HCT116 (cell line): ENCODE measurements around the gene SEC14L1. TPM values are rescaled to one million over a fixed set of nuclear protein-coding genes. Genes with fewer than 3 reads are reported as not detected.

Experiments used
- ATAC-seq: fragments of 200-7000 bp; cut with Tn5 transposase; 2 replicates; pipeline ENCODE4 v1.9.1; 2020; ENCODE audit warnings: mild to moderate bottlenecking, moderate library complexity
- BruUV-seq: library from RNA; stranded (reverse); fragments of 400-500 nt; replicated peaks from 2 replicates; lab custom pipeline; 2021; lab: Mats Ljungman, UMichigan
- CTCF ChIA-PET: fragments of 300-600 bp; sonication (Branson Sonifier 250); formaldehyde crosslinking; loops from one replicate; lab custom pipeline; 2021; ENCODE audit warnings: antibody characterized with exemption; lab: Charles Lee
- POLR2A ChIA-PET: fragments of 300-600, 350-600 bp; sonication (Branson Sonifier 250); formaldehyde crosslinking; loops from one replicate; lab custom pipeline; 2021; ENCODE audit warnings: antibody characterized with exemption; lab: Charles Lee
- RAD21 ChIA-PET, 2 experiments: fragments of 300-600 bp; sonication (Branson Sonifier 250); formaldehyde crosslinking; loops; one replicate each; lab custom pipeline; 2023; ENCODE audit warnings: low total read pairs in 2 of 2; ENCODE audit not compliant: uncharacterized antibody in 2 of 2, unreplicated experiment in 2 of 2, low non-redundant PET in 1 of 2; lab: Charles Lee
- DNase-seq: peaks from one replicate; pipeline ENCODE4 v3.0.0-alpha.2; 2010; ENCODE audit warnings: low read depth, low spot score
- H2AFZ ChIP-seq: fragments of 200-600 bp; shearing (Covaris generic), sonication (generic); 2 replicates; pipeline ENCODE4 v1.6.1; 2017; ENCODE audit warnings: low read depth, mixed run types, mixed read lengths, antibody characterized with exemption, low read length; ENCODE audit not compliant: poor library complexity, severe bottlenecking
- H3K27ac ChIP-seq: 2 replicates; pipeline ENCODE4 v1.5.1; 2012; ENCODE audit warnings: low read depth, low read length
- H3K27me3 ChIP-seq: fragments of 200-600 bp; sonication (generic); 2 replicates; pipeline ENCODE4 v1.6.1; 2016; ENCODE audit warnings: mixed run types, low read length, mixed read lengths; ENCODE audit not compliant: insufficient read depth
- H3K36me3 ChIP-seq, 2 experiments: fragments of 200-500 bp in 1 of 2; fragments of 200-600 bp in 1 of 2; sonication (Bioruptor generic) in 1 of 2; sonication (generic) in 1 of 2; 2 replicates each; pipeline versions ENCODE4 v1.5.1 to v1.6.1; 2014 to 2016; ENCODE audit warnings: low read length in 2 of 2, inconsistent platforms in 1 of 2, mixed read lengths in 1 of 2, mixed run types in 1 of 2; ENCODE audit not compliant: insufficient read depth in 2 of 2, control insufficient read depth in 1 of 2
- H3K4me1 ChIP-seq, 2 experiments: fragments of 200-600 bp in 1 of 2; sonication (generic) in 1 of 2; 2 replicates each; pipeline versions ENCODE4 v1.5.1 to v1.6.1; 2012 to 2017; ENCODE audit warnings: low read length in 2 of 2, inconsistent platforms in 1 of 2, mild to moderate bottlenecking in 1 of 2, mixed read lengths in 1 of 2, mixed run types in 1 of 2, moderate library complexity in 1 of 2; ENCODE audit not compliant: insufficient read depth in 2 of 2, control insufficient read depth in 1 of 2
- H3K4me2 ChIP-seq: fragments of 200-600 bp; sonication (generic); 2 replicates; pipeline ENCODE4 v1.6.1; 2017; ENCODE audit warnings: mixed run types, low read length, mixed read lengths
- H3K4me3 ChIP-seq, 2 experiments: fragments of 200-600 bp in 1 of 2; sonication (generic) in 1 of 2; replicated peaks in 1 of 2; 2 replicates each; pipeline ENCODE4 v1.5.1; 2011 to 2016; ENCODE audit warnings: low read length in 2 of 2, control low read depth in 1 of 2, low read depth in 1 of 2, mild to moderate bottlenecking in 1 of 2, mixed read lengths in 1 of 2, mixed run types in 1 of 2
- H3K79me2 ChIP-seq: fragments of 200-600 bp; sonication (generic); 2 replicates; pipeline ENCODE4 v1.6.1; 2017; ENCODE audit warnings: mild to moderate bottlenecking, mixed run types, low read length, moderate library complexity, mixed read lengths; ENCODE audit not compliant: insufficient read depth
- H3K9ac ChIP-seq: fragments of 200-600 bp; sonication (generic); 2 replicates; pipeline ENCODE4 v1.6.1; 2016; ENCODE audit warnings: low read length, mixed read lengths
- H3K9me2 ChIP-seq: fragments of 200-600 bp; sonication (generic), shearing (Covaris generic); 2 replicates; pipeline ENCODE4 v1.6.1; 2017; ENCODE audit warnings: mixed run types, mild to moderate bottlenecking, moderate library complexity; ENCODE audit not compliant: insufficient read depth
- H3K9me3 ChIP-seq, 2 experiments: fragments of 200-500 bp in 1 of 2; fragments of 200-600 bp in 1 of 2; sonication (Bioruptor generic) in 1 of 2; sonication (generic) in 1 of 2; 2 replicates each; pipeline ENCODE4 v1.6.1; 2014 to 2017; ENCODE audit warnings: low read length in 2 of 2, mixed read lengths in 2 of 2, inconsistent platforms in 1 of 2, low read depth in 1 of 2, mild to moderate bottlenecking in 1 of 2, mixed run types in 1 of 2, moderate library complexity in 1 of 2; ENCODE audit not compliant: control insufficient read depth in 1 of 2, insufficient read depth in 1 of 2
- H4K20me1 ChIP-seq: fragments of 200-600 bp; sonication (generic), shearing (Covaris generic); 2 replicates; pipeline ENCODE4 v1.6.1; 2017; ENCODE audit warnings: mixed run types, mild to moderate bottlenecking, moderate library complexity; ENCODE audit not compliant: insufficient read depth
- CBX3 ChIP-seq: IDR thresholded peaks from 2 replicates; pipeline ENCODE4 v1.6.1; 2012; ENCODE audit warnings: low read depth
- CEBPB ChIP-seq: IDR thresholded peaks from 2 replicates; pipeline ENCODE4 v1.6.1; 2012; ENCODE audit warnings: low read depth
- EGR1 ChIP-seq: IDR thresholded peaks from 2 replicates; pipeline ENCODE4 v1.6.1; 2012; ENCODE audit warnings: low read depth
- ELF1 ChIP-seq: IDR thresholded peaks from 2 replicates; pipeline ENCODE4 v1.6.1; 2012; ENCODE audit warnings: low read depth, borderline replicate concordance
- EZH2 ChIP-seq: fragments of 200-600 bp; sonication (generic); IDR thresholded peaks from 2 replicates; pipeline ENCODE4 v1.6.1; 2017; ENCODE audit warnings: antibody characterized with exemption, mixed run types
- EZH2phosphoT487 ChIP-seq: fragments of 200-600 bp; IDR thresholded peaks from 2 replicates; pipeline ENCODE4 v1.6.1; 2018; ENCODE audit warnings: antibody characterized with exemption, borderline replicate concordance
- FOSL1 ChIP-seq: IDR thresholded peaks from 2 replicates; pipeline ENCODE4 v1.6.1; 2012; ENCODE audit warnings: low read depth
- POLR2A ChIP-seq: IDR thresholded peaks from 2 replicates; pipeline ENCODE4 v1.7.0; 2011; ENCODE audit warnings: borderline replicate concordance; ENCODE audit not compliant: insufficient read depth, insufficient read length; ENCODE audit errors: extremely low read depth
- RAD21 ChIP-seq: IDR thresholded peaks from 2 replicates; pipeline ENCODE4 v1.6.1; 2012; ENCODE audit warnings: low read depth, mild to moderate bottlenecking
- SRF ChIP-seq: IDR thresholded peaks from 2 replicates; pipeline ENCODE4 v1.6.1; 2012; ENCODE audit warnings: low read depth
- YY1 ChIP-seq: IDR thresholded peaks from 2 replicates; pipeline ENCODE4 v1.6.1; 2011; ENCODE audit warnings: low read length, low read depth, moderate library complexity, mild to moderate bottlenecking; ENCODE audit not compliant: insufficient replicate concordance; ENCODE audit errors: extremely low read depth
- ZFX ChIP-seq: fragments of 450-650 bp; IDR thresholded peaks from 2 replicates; pipeline ENCODE4 v1.6.1; 2017
- intact Hi-C: fragments of 100-400 bp; cut with micrococcal nuclease; formaldehyde crosslinking; loops from 2 replicates; pipeline ENCODE4 v1.10.0; 2022
- total RNA-seq: library from RNA; stranded (reverse); gene quantifications from one replicate; pipeline ENCODE4 v1.2.1, GENCODE V29; 2021; ENCODE audit not compliant: unreplicated experiment
- TF ChIP-seq, protein P1 (sequence below): IDR thresholded peaks from 2 replicates; pipeline ENCODE4 v1.6.1; 2012
- TF ChIP-seq, protein P2 (sequence below): IDR thresholded peaks from 2 replicates; pipeline ENCODE4 v1.6.1; 2012; ENCODE audit warnings: low read depth
- TF ChIP-seq, protein P3 (sequence below), 3 experiments: fragments of 200-600 bp in 1 of 3; sonication (generic) in 1 of 3; IDR thresholded peaks in 2 of 3; conservative IDR thresholded peaks in 1 of 3; 2 replicates each; pipeline ENCODE4 v1.5.1; 2012 to 2017; ENCODE audit warnings: low read depth in 2 of 3, low read length in 2 of 3, antibody characterized with exemption in 1 of 3, borderline replicate concordance in 1 of 3, control low read depth in 1 of 3, mild to moderate bottlenecking in 1 of 3, mixed read lengths in 1 of 3, mixed run types in 1 of 3, moderate library complexity in 1 of 3; ENCODE audit not compliant: insufficient read depth in 1 of 3
- TF ChIP-seq, protein P4 (sequence below): IDR thresholded peaks from 2 replicates; pipeline ENCODE4 v1.6.1; 2012

The SEC14L1 gene
- total RNA-seq, 1 experiment from 2014 or later: 59.7 TPM

- CTCF ChIA-PET: no interaction called here
These were observed 72.3 kb downstream of the SEC14L1 start for GRCh38 chr17:77212833-77213777.

More at GRCh38 chr17:77212833-77213777, 72.3 kb downstream of the SEC14L1 start:
- Histone ChIP-seq H3K36me3 (peaks cover 27 to 45% of the 10 kb centered on the region in 2 experiments; a peak in 3 of 4 replicates), H3K27ac (no peak overlapping the region), H2AFZ (no peak overlapping the region), H4K20me1 (no peaks in the 10 kb centered on the region), H3K4me1 (no peaks in the 10 kb centered on the region), H3K9ac (no peak overlapping the region), H3K27me3 (no peaks in the 10 kb centered on the region), H3K4me2 (no peak overlapping the region), H3K9me2 (no peaks in the 10 kb centered on the region), H3K79me2 (no peaks in the 10 kb centered on the region), H3K9me3 (no peaks in the 10 kb centered on the region), H3K4me3 (no peak overlapping the region)
- ATAC-seq (no peak), DNase-seq (no peak)
- intact Hi-C loops: no loop called here
- ChIA-PET POLR2A (no interaction called here), RAD21 (no interaction called here)
- TF ChIP-seq, protein P1, sequence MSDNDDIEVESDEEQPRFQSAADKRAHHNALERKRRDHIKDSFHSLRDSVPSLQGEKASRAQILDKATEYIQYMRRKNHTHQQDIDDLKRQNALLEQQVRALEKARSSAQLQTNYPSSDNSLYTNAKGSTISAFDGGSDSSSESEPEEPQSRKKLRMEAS: no peak
- TF ChIP-seq ELF1: no peak
- TF ChIP-seq, protein P2, sequence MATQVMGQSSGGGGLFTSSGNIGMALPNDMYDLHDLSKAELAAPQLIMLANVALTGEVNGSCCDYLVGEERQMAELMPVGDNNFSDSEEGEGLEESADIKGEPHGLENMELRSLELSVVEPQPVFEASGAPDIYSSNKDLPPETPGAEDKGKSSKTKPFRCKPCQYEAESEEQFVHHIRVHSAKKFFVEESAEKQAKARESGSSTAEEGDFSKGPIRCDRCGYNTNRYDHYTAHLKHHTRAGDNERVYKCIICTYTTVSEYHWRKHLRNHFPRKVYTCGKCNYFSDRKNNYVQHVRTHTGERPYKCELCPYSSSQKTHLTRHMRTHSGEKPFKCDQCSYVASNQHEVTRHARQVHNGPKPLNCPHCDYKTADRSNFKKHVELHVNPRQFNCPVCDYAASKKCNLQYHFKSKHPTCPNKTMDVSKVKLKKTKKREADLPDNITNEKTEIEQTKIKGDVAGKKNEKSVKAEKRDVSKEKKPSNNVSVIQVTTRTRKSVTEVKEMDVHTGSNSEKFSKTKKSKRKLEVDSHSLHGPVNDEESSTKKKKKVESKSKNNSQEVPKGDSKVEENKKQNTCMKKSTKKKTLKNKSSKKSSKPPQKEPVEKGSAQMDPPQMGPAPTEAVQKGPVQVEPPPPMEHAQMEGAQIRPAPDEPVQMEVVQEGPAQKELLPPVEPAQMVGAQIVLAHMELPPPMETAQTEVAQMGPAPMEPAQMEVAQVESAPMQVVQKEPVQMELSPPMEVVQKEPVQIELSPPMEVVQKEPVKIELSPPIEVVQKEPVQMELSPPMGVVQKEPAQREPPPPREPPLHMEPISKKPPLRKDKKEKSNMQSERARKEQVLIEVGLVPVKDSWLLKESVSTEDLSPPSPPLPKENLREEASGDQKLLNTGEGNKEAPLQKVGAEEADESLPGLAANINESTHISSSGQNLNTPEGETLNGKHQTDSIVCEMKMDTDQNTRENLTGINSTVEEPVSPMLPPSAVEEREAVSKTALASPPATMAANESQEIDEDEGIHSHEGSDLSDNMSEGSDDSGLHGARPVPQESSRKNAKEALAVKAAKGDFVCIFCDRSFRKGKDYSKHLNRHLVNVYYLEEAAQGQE: no peak
- TF ChIP-seq SRF: no peak
- TF ChIP-seq EZH2phosphoT487: no peak
- TF ChIP-seq POLR2A: no peak
- TF ChIP-seq CEBPB: no peak
- no peak for TF ChIP-seq ZFX
- no peak for TF ChIP-seq EGR1
- no peak for TF ChIP-seq CBX3
- TF ChIP-seq, protein P3, sequence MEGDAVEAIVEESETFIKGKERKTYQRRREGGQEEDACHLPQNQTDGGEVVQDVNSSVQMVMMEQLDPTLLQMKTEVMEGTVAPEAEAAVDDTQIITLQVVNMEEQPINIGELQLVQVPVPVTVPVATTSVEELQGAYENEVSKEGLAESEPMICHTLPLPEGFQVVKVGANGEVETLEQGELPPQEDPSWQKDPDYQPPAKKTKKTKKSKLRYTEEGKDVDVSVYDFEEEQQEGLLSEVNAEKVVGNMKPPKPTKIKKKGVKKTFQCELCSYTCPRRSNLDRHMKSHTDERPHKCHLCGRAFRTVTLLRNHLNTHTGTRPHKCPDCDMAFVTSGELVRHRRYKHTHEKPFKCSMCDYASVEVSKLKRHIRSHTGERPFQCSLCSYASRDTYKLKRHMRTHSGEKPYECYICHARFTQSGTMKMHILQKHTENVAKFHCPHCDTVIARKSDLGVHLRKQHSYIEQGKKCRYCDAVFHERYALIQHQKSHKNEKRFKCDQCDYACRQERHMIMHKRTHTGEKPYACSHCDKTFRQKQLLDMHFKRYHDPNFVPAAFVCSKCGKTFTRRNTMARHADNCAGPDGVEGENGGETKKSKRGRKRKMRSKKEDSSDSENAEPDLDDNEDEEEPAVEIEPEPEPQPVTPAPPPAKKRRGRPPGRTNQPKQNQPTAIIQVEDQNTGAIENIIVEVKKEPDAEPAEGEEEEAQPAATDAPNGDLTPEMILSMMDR (IDR thresholded peaks at IDR 0.05 in 2 of 3, conservative IDR thresholded peaks at IDR 0.05 in 1 of 3; ENCODE audit: borderline replicate concordance in 1 of 3, insufficient read depth in 1 of 3, low read depth in 2 of 3, low read length in 2 of 3): no peak
- TF ChIP-seq RAD21: no peak
- TF ChIP-seq, protein P4, sequence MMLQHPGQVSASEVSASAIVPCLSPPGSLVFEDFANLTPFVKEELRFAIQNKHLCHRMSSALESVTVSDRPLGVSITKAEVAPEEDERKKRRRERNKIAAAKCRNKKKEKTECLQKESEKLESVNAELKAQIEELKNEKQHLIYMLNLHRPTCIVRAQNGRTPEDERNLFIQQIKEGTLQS: no peak
- TF ChIP-seq FOSL1: no peak
- TF ChIP-seq EZH2: no peak
- no peak for TF ChIP-seq YY1
- no TSS peak for BruUV-seq
